SIG-M5 treated with dmso at 0.1 percent for 504 hours (cell line): Measurements from ENCODE around the gene PRKCH.
A peak's percentile ranks its signal among the peaks of the same experiment; 100 is the strongest.

ENCODE experiments used
- DNase-seq: peaks from one replicate; lab custom pipeline; 2025; ENCODE audit not compliant: unreplicated experiment; lab: John Stamatoyannopoulos, UW

PRKCH gene

DNA sequence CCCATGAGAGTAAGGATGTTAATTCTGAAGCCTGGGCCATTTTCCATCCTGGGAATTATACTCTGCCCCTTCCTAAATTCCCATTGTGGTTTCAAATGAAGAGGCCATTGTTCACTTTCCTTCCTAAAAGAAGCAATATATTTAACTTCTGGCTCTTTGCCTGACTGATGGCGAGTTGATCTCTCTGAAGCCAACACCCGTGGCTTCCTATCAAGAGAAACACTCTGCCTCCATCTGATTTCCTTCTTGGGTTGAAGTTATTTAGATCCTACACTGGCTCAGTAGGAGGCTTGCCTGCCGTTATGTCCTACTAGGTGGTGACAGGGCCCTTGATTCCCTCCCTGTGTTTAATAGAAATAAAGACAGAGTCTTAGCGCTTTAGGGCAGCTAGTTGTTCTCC lies 97.4 kb downstream of the PRKCH start:
- DNase-seq, result no peak

- no peak for DNase-seq
These were observed 97.8 kb downstream of the PRKCH start for GRCh38 chr14:61419201-61419600.

DNA sequence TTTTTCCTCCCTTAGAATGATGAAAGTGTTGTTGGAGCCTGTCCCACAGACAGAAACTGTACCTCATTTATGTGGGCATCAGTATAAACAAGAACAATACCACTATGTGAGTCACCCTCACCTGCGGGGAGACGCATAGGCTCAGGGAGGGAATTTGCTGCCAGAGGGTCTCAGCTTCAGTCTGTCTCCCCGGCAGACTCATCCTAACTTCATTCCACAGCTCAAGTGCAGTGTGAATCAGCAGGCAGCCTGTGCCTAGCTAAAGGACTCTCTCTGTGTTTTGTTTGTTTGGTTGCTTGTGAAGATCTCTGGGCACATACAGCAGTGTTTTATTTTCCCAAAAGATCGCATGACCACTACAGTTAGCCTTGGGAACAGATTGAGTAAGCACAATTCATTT lies 98.9 kb downstream of the PRKCH start:
- no peak for DNase-seq

DNA sequence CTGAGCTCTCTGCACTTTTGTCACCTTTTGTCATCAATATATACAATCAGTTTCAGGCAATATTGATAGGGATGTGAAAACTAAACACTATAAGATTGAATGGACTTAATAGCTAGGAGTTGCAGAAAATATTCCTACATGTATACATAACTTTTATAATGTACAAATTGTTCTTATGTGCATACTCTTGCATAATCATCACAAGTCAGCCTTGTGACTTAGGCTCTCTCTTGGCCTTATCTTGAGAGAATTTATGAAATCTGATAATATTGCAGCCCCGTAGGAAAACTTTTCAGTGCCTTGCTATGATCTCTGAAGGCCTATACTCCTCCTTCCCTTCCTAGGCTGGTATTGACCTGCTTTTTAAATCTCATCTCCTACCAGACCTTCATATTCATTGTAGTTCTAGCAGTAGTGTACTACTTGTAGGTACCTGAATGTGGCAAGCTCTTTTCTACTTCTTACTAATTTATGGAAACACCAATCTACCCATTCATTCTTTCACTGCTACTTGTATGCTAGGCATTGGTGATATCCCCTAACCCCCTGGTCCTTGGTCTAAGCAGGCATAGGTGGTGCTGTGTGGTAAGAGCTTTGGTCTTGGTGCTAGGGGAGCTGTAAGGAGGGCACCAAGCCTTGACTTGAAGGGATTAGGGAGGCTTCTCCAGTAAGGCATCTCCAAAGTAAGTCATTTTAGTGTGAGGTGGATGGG lies 100.0 kb downstream of the PRKCH start:
- DNase-seq, result no peak

DNA sequence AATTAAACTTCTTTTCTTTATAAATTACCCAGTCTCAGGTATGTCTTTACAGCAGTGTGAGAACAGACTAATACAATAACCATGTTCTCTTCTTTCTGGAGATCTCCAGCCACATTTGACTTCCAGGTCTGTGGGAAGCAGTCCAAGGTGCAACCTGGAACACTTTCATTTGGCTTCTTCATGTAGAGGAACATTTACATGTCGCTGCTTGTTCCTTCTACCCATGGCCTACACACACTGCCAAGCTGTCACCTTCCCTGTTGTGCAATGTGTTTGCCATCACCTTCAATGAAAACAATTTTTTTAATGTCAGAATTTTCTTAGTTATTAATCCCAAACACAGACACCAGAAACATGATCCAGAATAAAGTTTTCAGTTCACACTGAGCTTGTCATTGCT lies 104.7 kb downstream of the PRKCH start:
- no peak for DNase-seq

DNA sequence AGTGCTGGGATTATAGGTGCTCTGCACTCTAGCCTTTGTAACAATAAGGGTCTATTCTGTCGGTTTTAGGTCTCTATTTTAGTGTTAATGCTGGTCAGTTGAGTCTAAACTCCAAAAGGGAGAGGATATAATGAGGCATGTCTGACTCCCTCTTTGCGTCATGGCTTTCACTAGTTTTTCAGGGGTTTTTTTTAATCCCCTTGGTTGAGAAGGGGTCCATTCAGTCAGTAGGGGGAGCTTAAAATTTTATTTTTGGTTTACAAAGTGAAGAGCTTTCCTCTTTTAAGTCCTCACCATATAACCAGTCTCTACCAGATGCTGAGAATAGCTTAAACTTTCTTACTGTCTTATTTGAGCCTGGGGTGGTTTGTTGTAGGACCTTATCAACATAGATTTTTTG lies 106.9 kb downstream of the PRKCH start:
- DNase-seq, result no peak

- no peak for DNase-seq
These were observed 107.9 kb downstream of the PRKCH start for GRCh38 chr14:61429316-61429715.

- no peak for DNase-seq
These were observed 108.8 kb downstream of the PRKCH start for GRCh38 chr14:61430066-61430757.

DNA sequence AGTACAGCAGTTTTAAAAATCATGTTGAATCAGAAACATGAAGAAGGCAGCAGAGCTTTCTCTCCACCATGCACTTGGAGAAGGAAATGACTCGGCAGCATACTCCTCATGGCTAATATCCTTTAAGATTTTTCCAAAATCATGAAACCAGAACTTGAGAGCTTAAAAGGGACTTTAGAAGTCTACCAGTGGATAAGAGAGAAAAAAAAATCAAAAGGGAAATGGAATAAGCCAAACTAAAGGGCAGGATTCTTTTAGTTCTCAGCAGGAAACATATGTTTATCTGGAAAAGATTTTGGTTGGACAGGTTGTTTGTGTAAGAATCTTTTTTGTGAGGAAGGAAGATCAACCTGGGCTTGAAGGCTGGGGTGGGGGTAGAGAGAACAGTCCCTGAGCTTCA lies 111.8 kb downstream of the PRKCH start:
- no peak for DNase-seq

DNA sequence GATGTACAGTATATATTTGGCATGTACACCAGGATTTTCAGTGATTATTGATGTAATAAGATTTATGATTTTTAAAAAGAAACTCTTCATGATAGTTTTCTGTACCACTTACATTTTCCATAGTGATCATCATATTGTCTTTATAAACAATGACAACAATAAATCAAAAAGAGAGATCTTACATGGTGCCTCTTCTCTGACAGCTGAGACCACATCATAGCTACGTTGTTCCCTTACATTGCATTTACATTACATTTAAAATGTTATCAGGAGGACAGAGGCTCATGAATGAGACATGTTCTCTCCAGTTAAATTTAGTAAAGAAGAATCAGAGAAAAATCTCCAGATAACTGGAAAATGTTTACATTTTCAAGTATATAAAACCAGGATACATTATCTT lies 112.4 kb downstream of the PRKCH start:
- no peak for DNase-seq

DNA sequence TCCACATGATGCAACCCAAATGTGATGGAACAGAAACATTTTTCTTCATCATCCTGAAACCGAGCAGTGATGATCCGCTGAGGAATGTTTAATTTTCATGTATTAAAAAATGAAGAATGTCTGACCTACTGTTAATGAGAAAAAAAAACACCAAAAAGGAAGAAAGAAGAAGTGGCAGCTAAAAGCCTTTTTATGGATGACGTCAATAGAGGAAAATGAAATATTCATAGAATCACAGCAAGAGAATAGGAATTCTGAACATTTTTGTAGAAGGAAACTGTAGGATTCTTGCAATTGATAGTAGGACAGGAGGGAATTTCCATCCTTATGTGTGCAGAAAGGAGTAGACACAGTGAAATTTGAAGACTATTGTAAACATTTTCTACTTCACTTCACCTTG lies 112.9 kb downstream of the PRKCH start:
- no peak for DNase-seq

GRCh38 chr14:61435563-61436337 lies 114.4 kb downstream of the PRKCH start:
- DNase-seq, result no peak

- no peak for DNase-seq
These were observed 116.0 kb downstream of the PRKCH start for GRCh38 chr14:61437381-61437780.

- no peak for DNase-seq
These were observed 116.7 kb downstream of the PRKCH start for GRCh38 chr14:61438036-61438435.

- DNase-seq, result no peak
These were observed 117.1 kb downstream of the PRKCH start for GRCh38 chr14:61438497-61438859.

DNA sequence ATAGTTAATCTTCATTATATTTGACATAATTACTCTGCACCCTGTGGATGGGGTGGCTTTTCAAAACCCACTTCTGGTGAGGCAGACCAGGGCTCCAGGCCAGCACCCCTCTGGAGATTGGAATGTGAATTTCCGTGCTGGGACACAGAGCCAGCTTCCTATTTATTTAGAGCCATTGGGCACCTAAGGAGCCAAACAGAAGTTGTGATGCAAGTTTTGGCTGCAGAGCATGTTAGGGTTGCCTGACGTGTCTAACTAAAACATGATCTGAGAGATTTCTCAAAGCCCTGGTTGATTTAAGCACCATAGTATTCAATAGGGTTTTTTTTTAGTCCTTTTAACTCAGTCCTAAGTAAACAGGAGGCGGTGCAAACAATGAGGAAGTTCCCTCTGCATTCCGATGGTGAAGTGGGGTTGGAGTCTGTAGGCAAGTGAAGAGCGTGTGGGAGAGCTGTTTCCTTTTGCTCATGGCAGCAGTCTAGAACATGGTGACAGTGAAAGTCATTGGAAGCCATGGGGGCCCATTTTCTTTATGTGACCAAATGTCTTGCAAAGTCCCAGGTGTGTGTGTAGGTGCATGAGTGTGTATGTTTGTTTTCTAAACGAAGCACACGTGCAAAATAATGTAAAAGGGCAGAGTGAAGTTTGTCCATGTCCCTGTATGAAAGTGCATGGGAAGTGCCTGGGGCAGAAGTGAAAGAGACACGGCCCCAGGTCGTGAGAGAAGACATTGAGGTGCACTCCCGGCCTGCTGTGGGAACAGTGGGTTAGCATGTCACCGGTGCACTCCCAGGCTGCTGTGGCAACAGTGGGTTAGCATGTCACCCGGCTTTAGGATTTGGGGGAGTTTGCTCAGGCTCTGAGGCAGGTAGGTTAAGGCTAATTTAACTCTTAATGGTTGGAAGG lies 117.7 kb downstream of the PRKCH start:
- DNase-seq, result peak; percentile 76

- no peak for DNase-seq
These were observed 118.5 kb downstream of the PRKCH start for GRCh38 chr14:61439779-61440418.

DNA sequence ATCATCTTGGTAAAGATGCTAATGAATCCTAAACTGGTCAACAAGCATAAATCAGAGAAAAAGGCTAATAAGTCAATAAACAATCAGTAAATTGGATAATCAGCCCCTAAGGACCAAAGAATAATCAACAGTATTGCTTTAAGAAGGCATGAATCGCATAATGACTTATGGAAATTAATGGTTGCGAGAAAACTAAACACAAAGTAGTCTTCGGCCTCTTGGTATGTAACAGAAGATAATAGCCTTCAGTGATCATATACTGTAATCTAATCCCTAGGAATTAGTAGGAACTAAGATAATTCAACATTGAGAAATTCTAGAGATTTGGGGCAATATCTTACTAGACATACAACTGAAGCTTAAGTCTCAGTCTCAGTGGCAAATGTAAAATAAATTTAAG lies 122.1 kb downstream of the PRKCH start:
- no peak for DNase-seq

GRCh38 chr14:61444215-61444768 lies 122.9 kb downstream of the PRKCH start:
- peak; percentile 15 for DNase-seq

DNA sequence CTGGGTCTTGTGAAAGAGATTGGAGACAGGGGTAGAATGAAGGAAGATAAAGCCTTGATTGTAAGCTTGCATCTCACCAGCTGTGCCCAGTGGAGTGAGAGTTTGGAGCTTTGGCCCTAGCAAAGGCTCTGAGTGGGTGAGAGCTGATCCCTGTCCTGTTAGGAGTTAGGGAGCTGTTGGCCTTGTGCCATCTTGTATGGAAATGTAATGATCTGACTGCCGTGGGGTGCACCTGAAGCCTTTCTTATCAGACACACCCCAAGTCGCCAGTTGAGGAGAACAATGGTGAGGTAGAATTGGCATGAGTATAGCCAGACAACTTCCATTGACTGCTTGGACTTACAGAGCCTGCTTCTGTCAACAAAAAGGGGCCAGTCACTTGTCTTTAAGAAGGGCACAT lies 130.1 kb downstream of the PRKCH start:
- no peak for DNase-seq
